Fibroblast of pulmonary artery (primary cell): ENCODE results near the gene DNTTIP2.
"Not testable (repeated sequence)": the region's sequence is repeated elsewhere in the genome, so short reads cannot be mapped to it uniquely, and the experiment has no call there.

Experiments
- DNase-seq: peaks from one replicate; pipeline ENCODE4 v3.0.0-alpha.2; 2010; ENCODE audit warnings: low read depth
- H3K4me3 ChIP-seq: replicated peaks from 2 replicates; pipeline ENCODE4 v1.5.1; 2011; ENCODE audit warnings: low read depth, mild to moderate bottlenecking, control low read depth, low read length, moderate library complexity
- CTCF ChIP-seq: IDR thresholded peaks from 2 replicates; pipeline ENCODE4 v1.5.1; 2011; ENCODE audit warnings: mild to moderate bottlenecking, control low read depth, low read length, inconsistent platforms; ENCODE audit errors: missing control alignments

The DNTTIP2 gene

GRCh38 chr1:93840956-93841482, 38.0 kb downstream of the DNTTIP2 start:
- no peak for DNase-seq
- H3K4me3 ChIP-seq: no peak overlapping the region
- TF ChIP-seq CTCF: no peak

GRCh38 chr1:93839753-93840152, 39.3 kb downstream of the DNTTIP2 start:
- no peak overlapping the region for H3K4me3 ChIP-seq
- TF ChIP-seq CTCF: no peak
- no peak for DNase-seq

GRCh38 chr1:93839307-93839706, 39.7 kb downstream of the DNTTIP2 start:
- H3K4me3 ChIP-seq: no peak overlapping the region
- DNase-seq: peak; percentile 91
- TF ChIP-seq CTCF: no peak

- DNase-seq: no peak
- no peak overlapping the region for H3K4me3 ChIP-seq
- no peak for TF ChIP-seq CTCF
These were observed 41.0 kb downstream of the DNTTIP2 start for GRCh38 chr1:93837961-93838360.

GRCh38 chr1:93833293-93833692, 45.7 kb downstream of the DNTTIP2 start:
- H3K4me3 ChIP-seq, DNase-seq: not testable (repeated sequence)

GRCh38 chr1:93829061-93829460, 49.9 kb downstream of the DNTTIP2 start:
- no peak for TF ChIP-seq CTCF
- H3K4me3 ChIP-seq: no peak overlapping the region
- DNase-seq: no peak

GRCh38 chr1:93828367-93828755, 50.6 kb downstream of the DNTTIP2 start:
- no peak for TF ChIP-seq CTCF
- no peak for DNase-seq

More at GRCh38 chr1:93828367-93828755, 50.6 kb downstream of the DNTTIP2 start:
- H3K4me3 ChIP-seq: no peak overlapping the region
